MM.1S (cell line): ENCODE measurements around the gene BIRC5.

ENCODE experiments used
- DNase-seq: peaks from one replicate; pipeline ENCODE4 v3.0.0-alpha.2; 2015
- H2AFZ ChIP-seq: fragments of 300-600 bp; sonication (generic); 2 replicates; pipeline ENCODE4 v1.6.0; 2016; ENCODE audit warnings: antibody characterized with exemption, low read length
- H3F3A ChIP-seq: fragments of 300-600 bp; sonication (generic); 2 replicates; pipeline ENCODE4 v1.6.1; 2016; ENCODE audit warnings: mild to moderate bottlenecking, antibody characterized with exemption, low read length, moderate library complexity, mixed read lengths; ENCODE audit not compliant: insufficient read depth
- H3K27ac ChIP-seq: fragments of 300-600 bp; sonication (generic); 2 replicates; pipeline ENCODE4 v1.5.1; 2016; ENCODE audit warnings: mild to moderate bottlenecking, low read length
- H3K27me3 ChIP-seq: fragments of 300-600 bp; sonication (generic); replicated peaks from 2 replicates; pipeline ENCODE4 v1.6.0; 2016; ENCODE audit warnings: low read length; ENCODE audit not compliant: insufficient read depth
- H3K36me3 ChIP-seq: fragments of 300-600 bp; sonication (generic); replicated peaks from 2 replicates; pipeline ENCODE4 v1.6.1; 2016; ENCODE audit warnings: mild to moderate bottlenecking, low read length, mixed read lengths; ENCODE audit not compliant: insufficient read depth
- H3K4me1 ChIP-seq: fragments of 300-600 bp; sonication (generic); 2 replicates; pipeline ENCODE4 v1.6.1; 2016; ENCODE audit warnings: low read length, mixed read lengths
- H3K4me2 ChIP-seq: fragments of 300-600 bp; sonication (generic); 2 replicates; pipeline ENCODE4 v1.6.0; 2016; ENCODE audit warnings: low read depth, low read length
- H3K4me3 ChIP-seq: fragments of 300-600 bp; sonication (generic); 2 replicates; pipeline ENCODE4 v1.5.1; 2016; ENCODE audit warnings: low read length, mixed read lengths
- H3K79me2 ChIP-seq: fragments of 300-600 bp; sonication (generic); 2 replicates; pipeline ENCODE4 v1.6.1; 2016; ENCODE audit warnings: mixed run types, low read length, mixed read lengths
- H3K9ac ChIP-seq: fragments of 300-600 bp; sonication (generic); 2 replicates; pipeline ENCODE4 v1.6.1; 2016; ENCODE audit warnings: low read length, mixed read lengths
- H3K9me2 ChIP-seq: fragments of 300-600 bp; sonication (generic); replicated peaks from 2 replicates; pipeline ENCODE4 v1.6.1; 2016; ENCODE audit warnings: mild to moderate bottlenecking, low read length, mixed read lengths; ENCODE audit not compliant: insufficient read depth
- H3K9me3 ChIP-seq: fragments of 300-600 bp; sonication (generic); replicated peaks from 2 replicates; pipeline ENCODE4 v1.6.1; 2016; ENCODE audit warnings: mild to moderate bottlenecking, low read length, mixed read lengths; ENCODE audit not compliant: insufficient read depth
- H4K20me1 ChIP-seq: fragments of 300-600 bp; sonication (generic); 2 replicates; pipeline ENCODE4 v1.6.1; 2016; ENCODE audit warnings: mild to moderate bottlenecking, low read length, moderate library complexity, mixed read lengths; ENCODE audit not compliant: insufficient read depth
- CTCF ChIP-seq: fragments of 300-600 bp; sonication (generic); IDR thresholded peaks from 2 replicates; pipeline ENCODE4 v1.5.1; 2016; ENCODE audit warnings: antibody characterized with exemption, low read length, mixed read lengths
- EZH2 ChIP-seq: fragments of 300-600 bp; sonication (generic); optimal IDR thresholded peaks from 2 replicates; pipeline ENCODE3; 2017; ENCODE audit warnings: low read depth, mild to moderate bottlenecking, antibody characterized with exemption, low read length, mixed read lengths
- EZH2phosphoT487 ChIP-seq: fragments of 300-600 bp; sonication (generic); IDR thresholded peaks from 2 replicates; pipeline ENCODE4 v1.6.1; 2018; ENCODE audit warnings: antibody characterized with exemption, low read length

Gene BIRC5

GRCh38 chr17:78264590-78264989 is 50.5 kb downstream of the BIRC5 start:
- H3K27ac ChIP-seq = no peak overlapping the region
- H3K36me3 ChIP-seq = no peaks in the 10 kb centered on the region
- no peak overlapping the region for H2AFZ ChIP-seq
- peaks cover 13% of the 10 kb centered on the region for H3K27me3 ChIP-seq
- H3F3A ChIP-seq = no peaks in the 10 kb centered on the region
- H3K9ac ChIP-seq = no peak overlapping the region
- TF ChIP-seq CTCF (no peak), EZH2phosphoT487 (no peak), EZH2 (no peak)
- no peaks in the 10 kb centered on the region for H3K9me2 ChIP-seq
- H3K79me2 ChIP-seq = no peaks in the 10 kb centered on the region
- H4K20me1 ChIP-seq = no peaks in the 10 kb centered on the region
- no peak overlapping the region for H3K4me2 ChIP-seq
- no peaks in the 10 kb centered on the region for H3K4me1 ChIP-seq
- H3K4me3 ChIP-seq = no peak overlapping the region
- H3K9me3 ChIP-seq = no peaks in the 10 kb centered on the region
- DNase-seq = no peak

DNA sequence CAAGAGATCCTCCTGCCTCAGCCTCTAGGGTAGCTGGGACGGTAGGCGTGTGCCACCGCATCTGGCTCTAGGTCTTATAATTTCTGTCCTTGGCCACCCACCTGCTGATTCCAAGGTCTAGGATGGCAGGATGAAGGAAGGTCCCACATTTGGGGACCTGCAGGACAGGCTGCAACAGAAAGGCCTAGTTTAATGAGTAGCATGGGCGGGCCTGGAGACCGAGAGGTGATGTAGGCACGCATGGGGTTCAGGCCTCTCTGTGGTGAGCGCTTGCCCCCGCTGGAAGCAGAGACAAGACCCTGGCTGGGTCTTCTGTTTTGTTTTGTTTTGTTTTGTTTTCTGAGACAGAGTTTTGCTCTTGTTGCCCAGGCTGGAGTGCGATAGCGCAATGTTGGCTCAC is 51.1 kb downstream of the BIRC5 start:
- Histone ChIP-seq H2AFZ (no peak overlapping the region), H3K4me2 (no peak overlapping the region), H3K4me3 (no peak overlapping the region), H3K79me2 (no peaks in the 10 kb centered on the region), H3K9ac (no peak overlapping the region), H3K9me2 (no peaks in the 10 kb centered on the region), H3K27me3 (peaks cover 17% of the 10 kb centered on the region), H3K4me1 (no peaks in the 10 kb centered on the region), H3K27ac (no peak overlapping the region), H3F3A (no peaks in the 10 kb centered on the region), H4K20me1 (no peaks in the 10 kb centered on the region), H3K9me3 (no peaks in the 10 kb centered on the region), H3K36me3 (no peaks in the 10 kb centered on the region)
- no peak for DNase-seq
- no peak for TF ChIP-seq CTCF
- TF ChIP-seq EZH2 = no peak
- TF ChIP-seq EZH2phosphoT487 = no peak

DNA sequence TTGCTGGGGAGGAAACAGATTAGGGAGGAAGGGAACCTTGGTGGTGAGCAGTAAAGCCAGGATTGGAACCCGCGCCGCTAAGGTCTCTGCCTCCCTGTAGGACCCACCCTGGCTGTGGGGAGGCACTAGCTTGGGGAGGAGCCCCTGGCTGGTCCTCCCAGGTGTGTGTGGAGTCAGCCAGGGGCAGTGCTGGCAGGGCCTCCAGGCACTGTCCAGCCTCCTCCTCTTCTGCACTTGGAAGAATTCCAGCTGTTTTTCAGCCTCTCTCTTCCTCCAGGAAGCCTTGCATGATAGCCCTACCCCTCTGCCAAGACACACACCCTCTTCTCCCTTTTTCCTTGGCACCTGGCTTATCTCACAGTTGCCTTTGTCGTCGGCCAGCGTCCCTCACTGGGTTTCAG is 52.2 kb downstream of the BIRC5 start:
- Histone ChIP-seq H3F3A (no peaks in the 10 kb centered on the region), H3K9ac (no peak overlapping the region), H3K9me3 (no peaks in the 10 kb centered on the region), H3K36me3 (no peaks in the 10 kb centered on the region), H3K27ac (no peak overlapping the region), H2AFZ (no peak overlapping the region), H3K4me3 (no peak overlapping the region), H4K20me1 (no peaks in the 10 kb centered on the region), H3K27me3 (peaks cover 17% of the 10 kb centered on the region), H3K9me2 (no peaks in the 10 kb centered on the region), H3K79me2 (no peaks in the 10 kb centered on the region), H3K4me1 (no peaks in the 10 kb centered on the region), H3K4me2 (no peak overlapping the region)
- TF ChIP-seq EZH2 = no peak
- TF ChIP-seq EZH2phosphoT487 = no peak
- TF ChIP-seq CTCF = no peak
- DNase-seq = no peak
